ENCODE results near the gene COP1. TPM values are rescaled to one million over a fixed set of nuclear protein-coding genes. Genes with fewer than 3 reads are reported as not detected.
"Not testable (repeated sequence)": the region's sequence is repeated elsewhere in the genome, so short reads cannot be mapped to it uniquely, and the experiment has no call there.

Gene COP1
- total RNA-seq, 1 experiment from 2014 or later: 45.5 TPM

DNA sequence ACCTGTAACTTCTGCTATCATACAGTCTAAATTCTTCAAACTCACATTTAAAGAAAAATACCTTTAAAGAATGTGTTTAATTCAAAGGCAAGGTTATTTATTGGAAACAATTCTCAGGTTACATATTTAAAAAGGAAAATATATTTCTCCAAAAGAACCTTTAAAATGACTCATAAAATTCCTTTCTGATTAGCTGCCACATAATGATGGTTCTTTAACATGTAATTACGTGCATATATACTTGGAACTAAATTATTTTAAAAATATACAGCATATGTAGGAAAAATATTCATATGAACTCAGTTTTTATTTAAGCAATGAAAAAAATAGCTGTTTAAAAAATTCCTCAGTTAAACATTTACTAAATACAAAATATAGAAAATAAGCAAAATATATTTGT is 173.6 kb downstream of the COP1 start:
- Histone ChIP-seq H3K27me3 (replicated peaks) (no peaks in the 10 kb centered on the region), H3K9me3 (replicated peaks) (no peaks in the 10 kb centered on the region), H3K36me3 (no peaks in the 10 kb centered on the region), H3K4me1 (replicated peaks) (peaks cover 12% of the 10 kb centered on the region), H3K4me3 (no peak overlapping the region), H3K27ac (no peak overlapping the region)
- no peak for DNase-seq (ENCODE audit: low read depth in 1 of 2, low spot score in 2 of 2)

- DNase-seq (ENCODE audit: low read depth in 1 of 2, low spot score in 2 of 2): no peak
- Histone ChIP-seq H3K9me3 (replicated peaks) (no peaks in the 10 kb centered on the region), H3K4me3 (no peak overlapping the region), H3K27me3 (replicated peaks) (no peaks in the 10 kb centered on the region), H3K36me3 (peaks cover 5% of the 10 kb centered on the region; the same call in 1 of the 2 replicates), H3K4me1 (replicated peaks) (peaks cover 12% of the 10 kb centered on the region), H3K27ac (no peak overlapping the region)
Measured at GRCh38 chr1:176032040-176032645, 174.9 kb downstream of the COP1 start.

DNA sequence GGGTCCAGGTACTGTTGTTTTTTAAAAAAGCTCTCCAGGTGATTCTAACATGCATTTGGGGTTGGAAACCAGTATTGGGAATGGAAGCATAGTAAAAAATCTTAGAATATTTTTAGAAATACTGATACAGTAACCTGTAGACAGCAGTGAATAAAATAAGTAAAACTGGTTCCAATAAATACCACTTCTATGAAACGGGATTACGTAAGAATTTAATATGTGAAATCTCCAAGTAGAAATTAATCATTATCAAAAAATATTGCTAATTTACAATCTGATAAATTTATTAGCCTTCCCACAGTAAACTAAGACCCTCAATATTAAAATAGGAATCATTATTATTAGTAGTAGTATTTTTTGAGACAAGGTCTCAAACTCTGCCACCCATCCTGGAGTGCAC is 177.5 kb downstream of the COP1 start:
- Histone ChIP-seq H3K36me3 (peaks cover 9% of the 10 kb centered on the region; the same call in 1 of the 2 replicates), H3K4me1 (replicated peaks) (peaks cover 9% of the 10 kb centered on the region), H3K27me3 (replicated peaks) (no peaks in the 10 kb centered on the region), H3K4me3 (no peak overlapping the region), H3K27ac (no peak overlapping the region), H3K9me3 (replicated peaks) (no peaks in the 10 kb centered on the region)
- no peak for DNase-seq (ENCODE audit: low read depth in 1 of 2, low spot score in 2 of 2)

DNA sequence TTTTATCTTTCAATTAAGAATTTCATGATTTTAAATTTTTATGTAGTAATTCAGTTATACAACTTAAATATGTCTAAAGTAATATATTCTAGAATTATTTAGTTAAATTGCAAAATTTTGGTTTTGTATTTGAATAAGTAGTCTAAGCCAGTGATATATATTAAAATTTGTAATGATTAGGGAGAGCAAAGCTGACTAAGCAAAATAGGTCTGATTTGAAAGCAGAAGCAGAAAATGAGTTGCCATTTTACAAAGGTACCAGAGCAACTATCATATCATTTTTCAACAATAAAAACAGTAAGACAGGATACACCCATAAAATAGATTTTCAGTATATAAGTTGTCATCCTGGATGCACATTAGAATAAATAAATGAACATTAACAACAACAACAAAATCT is 177.9 kb downstream of the COP1 start:
- Histone ChIP-seq H3K9me3 (replicated peaks) (no peaks in the 10 kb centered on the region), H3K27me3 (replicated peaks) (no peaks in the 10 kb centered on the region), H3K27ac (no peak overlapping the region), H3K4me3 (no peak overlapping the region), H3K4me1 (replicated peaks) (peaks cover 5% of the 10 kb centered on the region), H3K36me3 (peaks cover 9% of the 10 kb centered on the region; the same call in 1 of the 2 replicates)
- no peak for DNase-seq (ENCODE audit: low read depth in 1 of 2, low spot score in 2 of 2)

- H3K4me1 ChIP-seq (replicated peaks); H3K27ac ChIP-seq; H3K4me3 ChIP-seq; DNase-seq (ENCODE audit: low read depth in 1 of 2, low spot score in 2 of 2); H3K27me3 ChIP-seq (replicated peaks); H3K9me3 ChIP-seq (replicated peaks): not testable (repeated sequence)
- H3K36me3 ChIP-seq: peaks cover 11% of the 10 kb centered on the region
Measured at GRCh38 chr1:176027934-176028333, 179.2 kb downstream of the COP1 start.

DNA sequence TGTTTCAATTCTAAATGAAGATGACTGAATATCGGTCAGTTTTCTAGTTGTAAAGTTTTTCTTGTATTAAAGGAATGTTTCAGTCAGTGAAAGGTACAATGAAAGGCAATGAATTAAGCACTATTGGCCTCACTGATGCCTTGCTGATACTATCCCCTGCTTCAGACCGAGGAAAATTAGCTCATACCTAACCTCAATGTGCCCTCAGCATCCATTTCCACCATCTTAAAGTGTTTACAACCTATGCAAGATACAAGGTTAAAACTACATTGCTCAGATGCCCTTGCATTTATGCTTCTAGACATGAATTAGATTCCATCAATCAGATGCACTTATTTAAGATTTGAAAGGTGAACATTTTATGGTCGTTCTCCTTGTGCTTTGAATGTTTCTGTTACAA is 184.5 kb downstream of the COP1 start:
- DNase-seq (ENCODE audit: low read depth in 1 of 2, low spot score in 2 of 2): no peak
- no peaks in the 10 kb centered on the region; the same call in 1 of the 2 replicates for H3K9me3 ChIP-seq (replicated peaks)
- peaks cover 13% of the 10 kb centered on the region for H3K36me3 ChIP-seq
- no peaks in the 10 kb centered on the region for H3K27me3 ChIP-seq (replicated peaks)
- no peak overlapping the region for H3K4me3 ChIP-seq
- H3K4me1 ChIP-seq (replicated peaks): no peaks in the 10 kb centered on the region
- H3K27ac ChIP-seq: no peak overlapping the region

- no peaks in the 10 kb centered on the region for H3K9me3 ChIP-seq (replicated peaks)
- no peak for DNase-seq (ENCODE audit: low read depth in 1 of 2, low spot score in 2 of 2)
- H3K4me3 ChIP-seq: no peak overlapping the region
- H3K4me1 ChIP-seq (replicated peaks): no peaks in the 10 kb centered on the region
- H3K27ac ChIP-seq: no peak overlapping the region
- no peaks in the 10 kb centered on the region for H3K27me3 ChIP-seq (replicated peaks)
- H3K36me3 ChIP-seq: peaks cover under 1% of the 10 kb centered on the region; the same call in 1 of the 2 replicates
Measured at GRCh38 chr1:176017722-176018121, 189.4 kb downstream of the COP1 start.

GRCh38 chr1:176009951-176010350 is 197.1 kb downstream of the COP1 start:
- Histone ChIP-seq H3K27ac (no peak overlapping the region), H3K36me3 (peaks cover 5% of the 10 kb centered on the region), H3K4me3 (no peak overlapping the region), H3K27me3 (replicated peaks) (no peaks in the 10 kb centered on the region), H3K4me1 (replicated peaks) (no peaks in the 10 kb centered on the region), H3K9me3 (replicated peaks) (no peaks in the 10 kb centered on the region)
- DNase-seq (ENCODE audit: low read depth in 1 of 2, low spot score in 2 of 2): no peak

DNA sequence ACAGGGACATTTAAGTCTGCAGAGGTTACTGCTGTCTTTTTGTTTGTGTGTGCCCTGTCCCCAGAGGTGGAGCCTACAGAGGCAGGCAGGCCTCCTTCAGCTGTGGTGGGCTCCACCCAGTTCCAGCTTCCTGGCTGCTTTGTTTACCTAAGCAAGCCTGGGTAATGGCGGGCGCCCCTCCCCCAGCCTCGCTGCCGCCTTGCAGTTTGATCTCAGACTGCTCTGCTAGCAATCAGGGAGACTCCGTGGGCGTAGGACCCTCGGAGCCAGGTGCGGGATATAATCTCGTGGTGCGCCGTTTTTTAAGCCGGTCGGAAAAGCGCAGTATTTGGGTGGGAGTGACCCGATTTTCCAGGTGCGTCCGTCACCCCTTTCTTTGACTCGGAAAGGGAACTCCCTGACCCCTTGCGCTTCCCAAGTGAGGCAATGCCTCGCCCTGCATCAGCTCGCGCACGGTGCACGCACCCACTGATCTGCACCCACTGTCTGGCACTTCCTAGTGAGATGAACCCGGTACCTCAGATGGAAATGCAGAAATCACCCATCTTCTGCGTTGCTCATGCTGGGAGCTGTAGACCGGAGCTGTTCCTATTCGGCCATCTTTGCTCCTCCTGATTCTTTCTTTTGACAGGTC is 199.2 kb downstream of the COP1 start:
- H3K27ac ChIP-seq; H3K36me3 ChIP-seq; DNase-seq (ENCODE audit: low read depth in 1 of 2, low spot score in 2 of 2); H3K27me3 ChIP-seq (replicated peaks); H3K4me1 ChIP-seq (replicated peaks); H3K4me3 ChIP-seq; H3K9me3 ChIP-seq (replicated peaks): not testable (repeated sequence)

DNA sequence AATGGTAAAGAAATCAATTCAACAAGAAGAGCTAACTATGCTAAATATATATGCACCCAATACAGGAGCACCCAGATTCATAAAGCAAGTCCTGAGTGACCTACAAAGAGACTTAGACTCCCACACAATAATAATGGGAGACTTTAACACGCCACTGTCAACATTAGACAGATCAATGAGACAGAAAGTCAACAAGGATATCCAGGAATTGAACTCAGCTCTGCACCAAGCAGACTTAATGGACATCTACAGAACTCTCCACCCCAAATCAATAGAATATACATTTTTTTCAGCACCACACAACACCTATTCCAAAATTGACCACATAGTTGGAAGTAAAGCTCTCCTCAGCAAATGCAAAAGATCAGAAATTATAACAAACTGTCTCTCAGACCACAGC is 212.4 kb downstream of the COP1 start:
- not testable (repeated sequence) for H3K36me3 ChIP-seq; H3K27ac ChIP-seq; H3K4me3 ChIP-seq; DNase-seq (ENCODE audit: low read depth in 1 of 2, low spot score in 2 of 2); H3K27me3 ChIP-seq (replicated peaks); H3K9me3 ChIP-seq (replicated peaks); H3K4me1 ChIP-seq (replicated peaks)

GRCh38 chr1:175992825-175993224 is 214.3 kb downstream of the COP1 start:
- not testable (repeated sequence) for H3K27ac ChIP-seq; H3K36me3 ChIP-seq; H3K4me1 ChIP-seq (replicated peaks); H3K9me3 ChIP-seq (replicated peaks); DNase-seq (ENCODE audit: low read depth in 1 of 2, low spot score in 2 of 2); H3K27me3 ChIP-seq (replicated peaks); H3K4me3 ChIP-seq

DNA sequence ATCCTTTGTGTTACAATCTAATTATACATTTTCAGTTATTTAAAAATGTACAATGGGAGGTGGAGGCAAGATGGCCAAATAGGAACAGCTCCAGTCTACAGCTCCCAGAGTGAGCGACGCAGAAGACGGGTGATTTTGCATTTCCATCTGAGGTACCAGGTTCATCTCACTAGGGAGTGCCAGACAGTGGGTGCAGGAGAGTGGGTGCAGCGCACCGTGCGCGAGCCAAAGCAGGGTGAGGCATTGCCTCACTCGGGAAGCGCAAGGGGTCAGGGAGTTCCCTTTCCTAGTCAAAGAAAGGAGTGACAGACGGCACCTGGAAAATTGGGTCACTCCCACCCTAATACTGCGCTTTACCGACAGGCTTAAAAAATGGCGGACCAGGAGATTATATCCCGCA is 214.9 kb downstream of the COP1 start:
- not testable (repeated sequence) for H3K4me1 ChIP-seq (replicated peaks); H3K27ac ChIP-seq; H3K36me3 ChIP-seq; DNase-seq (ENCODE audit: low read depth in 1 of 2, low spot score in 2 of 2); H3K4me3 ChIP-seq; H3K9me3 ChIP-seq (replicated peaks); H3K27me3 ChIP-seq (replicated peaks)

- peaks cover 52% of the 10 kb centered on the region for H3K36me3 ChIP-seq
- H3K9me3 ChIP-seq (replicated peaks): 0 out of 2 replicates have a peak, but pooled peaks cover 5% of the 10 kb centered on the region
- H3K4me3 ChIP-seq: no peak overlapping the region
- DNase-seq (ENCODE audit: low read depth in 1 of 2, low spot score in 2 of 2): no peak
- H3K27ac ChIP-seq: no peak overlapping the region
- no peaks in the 10 kb centered on the region for H3K4me1 ChIP-seq (replicated peaks)
- no peaks in the 10 kb centered on the region for H3K27me3 ChIP-seq (replicated peaks)
Measured at GRCh38 chr1:175984813-175985212, 222.3 kb downstream of the COP1 start.

DNA sequence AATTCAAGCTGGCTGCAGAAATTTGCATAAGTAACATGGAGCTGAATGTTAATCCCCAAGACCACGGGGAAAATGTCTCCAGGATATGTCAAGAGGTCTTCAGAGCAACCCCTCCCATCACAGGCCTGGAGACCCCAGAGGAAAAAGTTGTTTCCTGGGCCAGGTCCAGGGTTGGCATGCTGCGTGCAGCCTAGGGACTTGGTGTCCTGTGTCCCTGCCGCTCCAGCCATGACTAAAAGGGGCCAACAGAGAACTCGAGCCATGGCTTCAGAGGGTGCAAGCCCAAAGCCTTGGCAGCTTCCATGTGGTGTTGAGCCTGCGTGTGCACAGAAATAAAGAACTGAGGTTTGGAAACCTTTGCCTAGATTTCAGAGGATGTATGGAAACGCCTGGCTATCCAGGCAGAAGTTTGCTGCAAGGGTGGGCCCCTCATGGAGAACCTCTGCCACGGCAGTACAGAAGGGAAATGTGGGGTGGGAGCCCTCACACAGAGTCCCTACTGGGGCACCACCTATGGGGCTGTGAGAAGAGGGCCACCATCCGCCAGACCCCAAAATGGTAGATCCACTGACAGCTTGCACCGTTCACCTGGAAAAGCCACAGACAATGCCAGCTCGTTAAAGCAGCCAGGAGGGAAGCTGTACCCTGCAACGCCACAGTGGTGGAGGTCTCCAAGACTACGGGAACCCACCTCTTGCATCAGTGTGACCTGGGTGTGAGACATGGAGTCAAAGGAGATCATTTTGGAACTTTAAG is 222.9 kb downstream of the COP1 start:
- peaks cover 52% of the 10 kb centered on the region for H3K36me3 ChIP-seq
- H3K4me1 ChIP-seq (replicated peaks): no peaks in the 10 kb centered on the region
- no peak overlapping the region for H3K27ac ChIP-seq
- H3K27me3 ChIP-seq (replicated peaks): no peaks in the 10 kb centered on the region
- H3K9me3 ChIP-seq (replicated peaks): 0 out of 2 replicates have a peak, but pooled peaks cover 5% of the 10 kb centered on the region
- no peak overlapping the region for H3K4me3 ChIP-seq
- DNase-seq (ENCODE audit: low read depth in 1 of 2, low spot score in 2 of 2): no peak

Data from SJSA1 (cell line).